CD4-positive, alpha-beta T cell treated with Interleukin-17A for 4 hours (primary cell): ENCODE measurements around the gene GRAPL.
"Not testable (repeated sequence)": the region's sequence is repeated elsewhere in the genome, so short reads cannot be mapped to it uniquely, and the experiment has no call there.

ENCODE experiments used
- DNase-seq: peaks from one replicate; pipeline ENCODE4 v3.0.0-alpha.2; 2020; ENCODE audit warnings: mixed read lengths

The GRAPL gene

GRCh38 chr17:19137959-19138358, 10.6 kb downstream of the GRAPL start:
- not testable (repeated sequence) for DNase-seq

GRCh38 chr17:19141366-19142155, 14.2 kb downstream of the GRAPL start:
- not testable (repeated sequence) for DNase-seq

- not testable (repeated sequence) for DNase-seq
These were observed 15.0 kb downstream of the GRAPL start for GRCh38 chr17:19142419-19142818.

- DNase-seq: not testable (repeated sequence)
These were observed 15.8 kb downstream of the GRAPL start for GRCh38 chr17:19143097-19143777.

- not testable (repeated sequence) for DNase-seq
These were observed 17.0 kb downstream of the GRAPL start for GRCh38 chr17:19144373-19144772.

- not testable (repeated sequence) for DNase-seq
These were observed 18.1 kb downstream of the GRAPL start for GRCh38 chr17:19145471-19145870.

GRCh38 chr17:19150678-19151615, 23.6 kb downstream of the GRAPL start:
- not testable (repeated sequence) for DNase-seq

GRCh38 chr17:19157628-19158027, 30.2 kb downstream of the GRAPL start:
- not testable (repeated sequence) for DNase-seq

- not testable (repeated sequence) for DNase-seq
These were observed 31.1 kb downstream of the GRAPL start for GRCh38 chr17:19158478-19158877.

GRCh38 chr17:19158938-19159337, 31.5 kb downstream of the GRAPL start:
- not testable (repeated sequence) for DNase-seq

- not testable (repeated sequence) for DNase-seq
These were observed 34.1 kb downstream of the GRAPL start for GRCh38 chr17:19161308-19162107.

- not testable (repeated sequence) for DNase-seq
These were observed 35.2 kb downstream of the GRAPL start for GRCh38 chr17:19162384-19163216.

- DNase-seq: not testable (repeated sequence)
These were observed 47.0 kb downstream of the GRAPL start for GRCh38 chr17:19174422-19174821.

- DNase-seq: not testable (repeated sequence)
These were observed 48.0 kb downstream of the GRAPL start for GRCh38 chr17:19175410-19175809.

- not testable (repeated sequence) for DNase-seq
These were observed 53.9 kb downstream of the GRAPL start for GRCh38 chr17:19181040-19181875.

- DNase-seq: not testable (repeated sequence)
These were observed 60.8 kb downstream of the GRAPL start for GRCh38 chr17:19187883-19188869.

- not testable (repeated sequence) for DNase-seq
These were observed 61.7 kb downstream of the GRAPL start for GRCh38 chr17:19188870-19189708.
